ENCODE data around the gene SPATS2L. TPM values are rescaled to one million over a fixed set of nuclear protein-coding genes. Genes with fewer than 3 reads are reported as not detected.

SPATS2L gene
- total and polyA plus RNA-seq, 2 donors = 34.8 to 58.3 TPM

GRCh38 chr2:200486529-200486928 is 180.0 kb downstream of the SPATS2L start:
- H3K4me1 ChIP-seq (ENCODE audit: control insufficient read depth in 2 of 2, insufficient read depth in 2 of 2, low read length in 2 of 2) = no peaks in the 10 kb centered on the region
- no peaks in the 10 kb centered on the region for H3K27me3 ChIP-seq (ENCODE audit: control insufficient read depth in 2 of 2, insufficient read depth in 1 of 2, low read length in 1 of 2)
- peaks cover 14 to 19% of the 10 kb centered on the region in 2 donors for H3K36me3 ChIP-seq (ENCODE audit: control insufficient read depth in 2 of 2, insufficient read depth in 2 of 2, low read length in 1 of 2)
- 65% methylated on average over 2 of the region's 2 CpGs for WGBS
- no peaks in the 10 kb centered on the region for H3K9me3 ChIP-seq (ENCODE audit: control insufficient read depth in 2 of 2, insufficient read depth in 1 of 2, low read length in 1 of 2)
- no peak for DNase-seq (ENCODE audit: low read depth in 6 of 9, low spot score in 9 of 9)
- no peak overlapping the region for H3K27ac ChIP-seq (ENCODE audit: low read depth in 1 of 2, low read length in 1 of 2)
- H3K4me3 ChIP-seq (ENCODE audit: low read length in 2 of 2) = no peak overlapping the region

- 94% methylated on average over 4 of the region's 4 CpGs for WGBS
- Histone ChIP-seq H3K36me3 (ENCODE audit: control insufficient read depth in 2 of 2, insufficient read depth in 2 of 2, low read length in 1 of 2) (peaks cover 23 to 28% of the 10 kb centered on the region in 2 donors), H3K27ac (ENCODE audit: low read depth in 1 of 2, low read length in 1 of 2) (no peak overlapping the region), H3K4me1 (ENCODE audit: control insufficient read depth in 2 of 2, insufficient read depth in 2 of 2, low read length in 2 of 2) (no peaks in the 10 kb centered on the region), H3K4me3 (ENCODE audit: low read length in 2 of 2) (no peak overlapping the region), H3K27me3 (ENCODE audit: control insufficient read depth in 2 of 2, insufficient read depth in 1 of 2, low read length in 1 of 2) (no peaks in the 10 kb centered on the region), H3K9me3 (ENCODE audit: control insufficient read depth in 2 of 2, insufficient read depth in 1 of 2, low read length in 1 of 2) (no peaks in the 10 kb centered on the region)
- no peak for DNase-seq (ENCODE audit: low read depth in 6 of 9, low spot score in 9 of 9)
These were observed 181.7 kb downstream of the SPATS2L start for GRCh38 chr2:200488169-200488568.

- no peak for DNase-seq (ENCODE audit: low read depth in 6 of 9, low spot score in 9 of 9)
- H3K27me3 ChIP-seq (ENCODE audit: control insufficient read depth in 2 of 2, insufficient read depth in 1 of 2, low read length in 1 of 2) = no peaks in the 10 kb centered on the region
- H3K4me1 ChIP-seq (ENCODE audit: control insufficient read depth in 2 of 2, insufficient read depth in 2 of 2, low read length in 2 of 2) = no peaks in the 10 kb centered on the region
- no peak overlapping the region for H3K4me3 ChIP-seq (ENCODE audit: low read length in 2 of 2)
- 95% methylated on average over 22 of the region's 22 CpGs for WGBS
- H3K9me3 ChIP-seq (ENCODE audit: control insufficient read depth in 2 of 2, insufficient read depth in 1 of 2, low read length in 1 of 2) = no peaks in the 10 kb centered on the region
- H3K27ac ChIP-seq (ENCODE audit: low read depth in 1 of 2, low read length in 1 of 2) = no peak overlapping the region
- peaks cover 26 to 34% of the 10 kb centered on the region in 2 donors for H3K36me3 ChIP-seq (ENCODE audit: control insufficient read depth in 2 of 2, insufficient read depth in 2 of 2, low read length in 1 of 2)
These were observed 183.5 kb downstream of the SPATS2L start for GRCh38 chr2:200490001-200490400.

DNA sequence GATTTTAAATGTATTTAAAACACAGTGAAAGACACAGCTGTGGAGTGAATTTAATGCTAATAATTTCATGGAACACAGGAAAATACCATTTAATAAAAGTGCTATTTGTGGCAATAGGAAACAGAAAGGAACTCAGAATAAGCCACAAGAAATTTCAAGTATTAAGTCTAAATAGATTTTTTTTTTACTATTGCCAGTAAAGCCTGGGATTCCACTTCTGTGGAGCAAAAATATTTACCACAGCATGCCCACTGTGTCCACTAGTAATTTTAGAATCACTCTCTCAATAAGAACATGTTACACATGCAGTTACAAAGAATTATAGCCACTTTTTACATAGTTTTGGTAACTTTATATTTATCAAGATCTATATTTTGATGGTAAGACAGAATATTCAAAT is 186.2 kb downstream of the SPATS2L start:
- no peak overlapping the region for H3K27ac ChIP-seq (ENCODE audit: low read depth in 1 of 2, low read length in 1 of 2)

DNA sequence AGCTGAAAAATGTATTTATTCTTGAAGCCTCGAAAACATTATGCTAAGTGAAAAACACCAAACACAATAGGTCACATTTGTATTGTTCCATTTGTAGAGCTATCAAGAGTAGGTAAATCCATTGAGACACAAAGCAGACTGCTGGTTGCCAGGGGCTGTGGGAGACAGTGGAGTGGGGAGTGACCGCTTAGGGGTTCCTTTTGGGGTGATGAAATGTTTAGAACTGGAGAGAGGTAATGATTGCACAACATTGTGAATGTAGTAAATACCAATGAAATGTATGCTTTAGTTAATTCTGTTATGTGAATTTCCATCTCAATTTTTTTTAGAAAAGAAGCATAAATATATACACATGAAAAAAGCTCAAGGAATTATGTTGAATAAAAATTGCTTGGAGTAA is 187.6 kb downstream of the SPATS2L start:
- Histone ChIP-seq H3K4me1 (ENCODE audit: control insufficient read depth in 2 of 2, insufficient read depth in 2 of 2, low read length in 2 of 2) (no peaks in the 10 kb centered on the region), H3K9me3 (ENCODE audit: control insufficient read depth in 2 of 2, insufficient read depth in 1 of 2, low read length in 1 of 2) (no peaks in the 10 kb centered on the region), H3K27ac (ENCODE audit: low read depth in 1 of 2, low read length in 1 of 2) (no peak overlapping the region), H3K4me3 (ENCODE audit: low read length in 2 of 2) (no peak overlapping the region), H3K36me3 (ENCODE audit: control insufficient read depth in 2 of 2, insufficient read depth in 2 of 2, low read length in 1 of 2) (peaks cover 30 to 57% of the 10 kb centered on the region in 2 donors), H3K27me3 (ENCODE audit: control insufficient read depth in 2 of 2, insufficient read depth in 1 of 2, low read length in 1 of 2) (no peaks in the 10 kb centered on the region)
- WGBS = over 99% methylated on average over 2 of the region's 2 CpGs
- no peak for DNase-seq (ENCODE audit: low read depth in 6 of 9, low spot score in 9 of 9)

More for the DNA sequence above, 186.2 kb downstream of the SPATS2L start:
- DNase-seq (ENCODE audit: low read depth in 6 of 9, low spot score in 9 of 9) = no peak
- H3K4me1 ChIP-seq (ENCODE audit: control insufficient read depth in 2 of 2, insufficient read depth in 2 of 2, low read length in 2 of 2) = no peaks in the 10 kb centered on the region
- no peak overlapping the region for H3K4me3 ChIP-seq (ENCODE audit: low read length in 2 of 2)
- peaks cover 26 to 50% of the 10 kb centered on the region in 2 donors for H3K36me3 ChIP-seq (ENCODE audit: control insufficient read depth in 2 of 2, insufficient read depth in 2 of 2, low read length in 1 of 2)
- no peaks in the 10 kb centered on the region for H3K27me3 ChIP-seq (ENCODE audit: control insufficient read depth in 2 of 2, insufficient read depth in 1 of 2, low read length in 1 of 2)
- no peaks in the 10 kb centered on the region for H3K9me3 ChIP-seq (ENCODE audit: control insufficient read depth in 2 of 2, insufficient read depth in 1 of 2, low read length in 1 of 2)

- no peak overlapping the region for H3K27ac ChIP-seq (ENCODE audit: low read depth in 1 of 2, low read length in 1 of 2)
- H3K4me1 ChIP-seq (ENCODE audit: control insufficient read depth in 2 of 2, insufficient read depth in 2 of 2, low read length in 2 of 2) = no peaks in the 10 kb centered on the region
- WGBS = 100% methylated on average over 1 of the region's 1 CpG
- peaks cover 15 to 37% of the 10 kb centered on the region in 2 donors for H3K36me3 ChIP-seq (ENCODE audit: control insufficient read depth in 2 of 2, insufficient read depth in 2 of 2, low read length in 1 of 2)
- H3K9me3 ChIP-seq (ENCODE audit: control insufficient read depth in 2 of 2, insufficient read depth in 1 of 2, low read length in 1 of 2) = no peaks in the 10 kb centered on the region
- DNase-seq (ENCODE audit: low read depth in 6 of 9, low spot score in 9 of 9) = no peak
- H3K27me3 ChIP-seq (ENCODE audit: control insufficient read depth in 2 of 2, insufficient read depth in 1 of 2, low read length in 1 of 2) = no peaks in the 10 kb centered on the region
- H3K4me3 ChIP-seq (ENCODE audit: low read length in 2 of 2) = no peak overlapping the region
These were observed 190.2 kb downstream of the SPATS2L start for GRCh38 chr2:200496696-200497095.

GRCh38 chr2:200498402-200499162 is 192.1 kb downstream of the SPATS2L start:
- Histone ChIP-seq H3K4me3 (ENCODE audit: low read length in 2 of 2) (no peak overlapping the region), H3K4me1 (ENCODE audit: control insufficient read depth in 2 of 2, insufficient read depth in 2 of 2, low read length in 2 of 2) (no peaks in the 10 kb centered on the region), H3K27ac (ENCODE audit: low read depth in 1 of 2, low read length in 1 of 2) (no peak overlapping the region), H3K36me3 (ENCODE audit: control insufficient read depth in 2 of 2, insufficient read depth in 2 of 2, low read length in 1 of 2) (peaks cover 12 to 35% of the 10 kb centered on the region in 2 donors), H3K9me3 (ENCODE audit: control insufficient read depth in 2 of 2, insufficient read depth in 1 of 2, low read length in 1 of 2) (no peaks in the 10 kb centered on the region), H3K27me3 (ENCODE audit: control insufficient read depth in 2 of 2, insufficient read depth in 1 of 2, low read length in 1 of 2) (no peaks in the 10 kb centered on the region)
- 97% methylated on average over 2 of the region's 2 CpGs for WGBS
- DNase-seq (ENCODE audit: low read depth in 6 of 9, low spot score in 9 of 9) = no peak

GRCh38 chr2:200502196-200502595 is 195.7 kb downstream of the SPATS2L start:
- Histone ChIP-seq H3K4me1 (ENCODE audit: control insufficient read depth in 2 of 2, insufficient read depth in 2 of 2, low read length in 2 of 2) (no peaks in the 10 kb centered on the region), H3K4me3 (ENCODE audit: low read length in 2 of 2) (no peak overlapping the region), H3K9me3 (ENCODE audit: control insufficient read depth in 2 of 2, insufficient read depth in 1 of 2, low read length in 1 of 2) (no peaks in the 10 kb centered on the region), H3K27me3 (ENCODE audit: control insufficient read depth in 2 of 2, insufficient read depth in 1 of 2, low read length in 1 of 2) (no peaks in the 10 kb centered on the region), H3K27ac (ENCODE audit: low read depth in 1 of 2, low read length in 1 of 2) (no peak overlapping the region), H3K36me3 (ENCODE audit: control insufficient read depth in 2 of 2, insufficient read depth in 2 of 2, low read length in 1 of 2) (peaks cover 12 to 25% of the 10 kb centered on the region in 2 donors)
- DNase-seq (ENCODE audit: low read depth in 6 of 9, low spot score in 9 of 9) = no peak
- 99% methylated on average over 5 of the region's 5 CpGs for whole genome bisulfite sequencing

DNA sequence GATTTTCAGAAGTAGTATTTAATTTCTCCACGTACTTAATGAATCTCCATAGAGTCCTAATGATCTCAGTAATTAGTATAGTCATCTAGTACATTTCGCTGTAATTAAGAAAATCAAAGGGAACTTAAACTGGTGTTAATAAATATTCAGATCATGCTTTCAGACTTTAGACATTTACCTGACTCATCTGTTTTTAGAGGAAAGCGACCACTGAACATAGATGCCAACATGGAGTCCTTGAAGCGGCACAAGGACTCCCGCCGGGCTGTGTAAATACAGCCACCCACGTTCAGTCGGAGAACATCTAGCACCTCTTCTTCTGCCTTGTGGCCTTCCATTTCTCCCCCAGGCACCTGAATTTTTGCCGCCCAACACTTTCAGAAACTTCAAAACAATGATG is 200.2 kb downstream of the SPATS2L start:
- DNase-seq (ENCODE audit: low read depth in 6 of 9, low spot score in 9 of 9) = no peak
- WGBS = 94% methylated on average over 9 of the region's 9 CpGs
- no peaks in the 10 kb centered on the region for H3K27me3 ChIP-seq (ENCODE audit: control insufficient read depth in 2 of 2, insufficient read depth in 1 of 2, low read length in 1 of 2)
- H3K27ac ChIP-seq (ENCODE audit: low read depth in 1 of 2, low read length in 1 of 2) = no peak overlapping the region
- H3K4me1 ChIP-seq (ENCODE audit: control insufficient read depth in 2 of 2, insufficient read depth in 2 of 2, low read length in 2 of 2) = peaks cover 10 to 11% of the 10 kb centered on the region in 2 donors
- no peak overlapping the region for H3K4me3 ChIP-seq (ENCODE audit: low read length in 2 of 2)
- H3K9me3 ChIP-seq (ENCODE audit: control insufficient read depth in 2 of 2, insufficient read depth in 1 of 2, low read length in 1 of 2) = no peaks in the 10 kb centered on the region
- H3K36me3 ChIP-seq (ENCODE audit: control insufficient read depth in 2 of 2, insufficient read depth in 2 of 2, low read length in 1 of 2) = peaks cover 7 to 17% of the 10 kb centered on the region in 2 donors
